HCT116 (cell line): ENCODE results near the gene FMOD. TPM values are rescaled to one million over a fixed set of nuclear protein-coding genes. Genes with fewer than 3 reads are reported as not detected.

Source experiments
- ATAC-seq: fragments of 200-7000 bp; cut with Tn5 transposase; 2 replicates; pipeline ENCODE4 v1.9.1; 2020; ENCODE audit warnings: mild to moderate bottlenecking, moderate library complexity
- BruUV-seq: library from RNA; stranded (reverse); fragments of 400-500 nt; replicated peaks from 2 replicates; lab custom pipeline; 2021; lab: Mats Ljungman, UMichigan
- CTCF ChIA-PET: fragments of 300-600 bp; sonication (Branson Sonifier 250); formaldehyde crosslinking; loops from one replicate; lab custom pipeline; 2021; ENCODE audit warnings: antibody characterized with exemption; lab: Charles Lee
- POLR2A ChIA-PET: fragments of 300-600, 350-600 bp; sonication (Branson Sonifier 250); formaldehyde crosslinking; loops from one replicate; lab custom pipeline; 2021; ENCODE audit warnings: antibody characterized with exemption; lab: Charles Lee
- RAD21 ChIA-PET, 2 experiments: fragments of 300-600 bp; sonication (Branson Sonifier 250); formaldehyde crosslinking; loops; one replicate each; lab custom pipeline; 2023; ENCODE audit warnings: low total read pairs in 2 of 2; ENCODE audit not compliant: uncharacterized antibody in 2 of 2, unreplicated experiment in 2 of 2, low non-redundant PET in 1 of 2; lab: Charles Lee
- DNase-seq: peaks from one replicate; pipeline ENCODE4 v3.0.0-alpha.2; 2010; ENCODE audit warnings: low read depth, low spot score
- H2AFZ ChIP-seq: fragments of 200-600 bp; shearing (Covaris generic), sonication (generic); 2 replicates; pipeline ENCODE4 v1.6.1; 2017; ENCODE audit warnings: low read depth, mixed run types, mixed read lengths, antibody characterized with exemption, low read length; ENCODE audit not compliant: poor library complexity, severe bottlenecking
- H3K27ac ChIP-seq: 2 replicates; pipeline ENCODE4 v1.5.1; 2012; ENCODE audit warnings: low read depth, low read length
- H3K27me3 ChIP-seq: fragments of 200-600 bp; sonication (generic); 2 replicates; pipeline ENCODE4 v1.6.1; 2016; ENCODE audit warnings: mixed run types, low read length, mixed read lengths; ENCODE audit not compliant: insufficient read depth
- H3K36me3 ChIP-seq, 2 experiments: fragments of 200-500 bp in 1 of 2; fragments of 200-600 bp in 1 of 2; sonication (Bioruptor generic) in 1 of 2; sonication (generic) in 1 of 2; 2 replicates each; pipeline versions ENCODE4 v1.5.1 to v1.6.1; 2014 to 2016; ENCODE audit warnings: low read length in 2 of 2, inconsistent platforms in 1 of 2, mixed read lengths in 1 of 2, mixed run types in 1 of 2; ENCODE audit not compliant: insufficient read depth in 2 of 2, control insufficient read depth in 1 of 2
- H3K4me1 ChIP-seq, 2 experiments: fragments of 200-600 bp in 1 of 2; sonication (generic) in 1 of 2; 2 replicates each; pipeline versions ENCODE4 v1.5.1 to v1.6.1; 2012 to 2017; ENCODE audit warnings: low read length in 2 of 2, inconsistent platforms in 1 of 2, mild to moderate bottlenecking in 1 of 2, mixed read lengths in 1 of 2, mixed run types in 1 of 2, moderate library complexity in 1 of 2; ENCODE audit not compliant: insufficient read depth in 2 of 2, control insufficient read depth in 1 of 2
- H3K4me2 ChIP-seq: fragments of 200-600 bp; sonication (generic); 2 replicates; pipeline ENCODE4 v1.6.1; 2017; ENCODE audit warnings: mixed run types, low read length, mixed read lengths
- H3K4me3 ChIP-seq, 2 experiments: fragments of 200-600 bp in 1 of 2; sonication (generic) in 1 of 2; replicated peaks in 1 of 2; 2 replicates each; pipeline ENCODE4 v1.5.1; 2011 to 2016; ENCODE audit warnings: low read length in 2 of 2, control low read depth in 1 of 2, low read depth in 1 of 2, mild to moderate bottlenecking in 1 of 2, mixed read lengths in 1 of 2, mixed run types in 1 of 2
- H3K79me2 ChIP-seq: fragments of 200-600 bp; sonication (generic); 2 replicates; pipeline ENCODE4 v1.6.1; 2017; ENCODE audit warnings: mild to moderate bottlenecking, mixed run types, low read length, moderate library complexity, mixed read lengths; ENCODE audit not compliant: insufficient read depth
- H3K9ac ChIP-seq: fragments of 200-600 bp; sonication (generic); 2 replicates; pipeline ENCODE4 v1.6.1; 2016; ENCODE audit warnings: low read length, mixed read lengths
- H3K9me2 ChIP-seq: fragments of 200-600 bp; sonication (generic), shearing (Covaris generic); 2 replicates; pipeline ENCODE4 v1.6.1; 2017; ENCODE audit warnings: mixed run types, mild to moderate bottlenecking, moderate library complexity; ENCODE audit not compliant: insufficient read depth
- H3K9me3 ChIP-seq, 2 experiments: fragments of 200-500 bp in 1 of 2; fragments of 200-600 bp in 1 of 2; sonication (Bioruptor generic) in 1 of 2; sonication (generic) in 1 of 2; 2 replicates each; pipeline ENCODE4 v1.6.1; 2014 to 2017; ENCODE audit warnings: low read length in 2 of 2, mixed read lengths in 2 of 2, inconsistent platforms in 1 of 2, low read depth in 1 of 2, mild to moderate bottlenecking in 1 of 2, mixed run types in 1 of 2, moderate library complexity in 1 of 2; ENCODE audit not compliant: control insufficient read depth in 1 of 2, insufficient read depth in 1 of 2
- H4K20me1 ChIP-seq: fragments of 200-600 bp; sonication (generic), shearing (Covaris generic); 2 replicates; pipeline ENCODE4 v1.6.1; 2017; ENCODE audit warnings: mixed run types, mild to moderate bottlenecking, moderate library complexity; ENCODE audit not compliant: insufficient read depth
- CBX3 ChIP-seq: IDR thresholded peaks from 2 replicates; pipeline ENCODE4 v1.6.1; 2012; ENCODE audit warnings: low read depth
- CTCF ChIP-seq, 3 experiments: fragments of 200-600 bp in 1 of 3; sonication (generic) in 1 of 3; IDR thresholded peaks in 2 of 3; conservative IDR thresholded peaks in 1 of 3; 2 replicates each; pipeline ENCODE4 v1.5.1; 2012 to 2017; ENCODE audit warnings: low read depth in 2 of 3, low read length in 2 of 3, antibody characterized with exemption in 1 of 3, borderline replicate concordance in 1 of 3, control low read depth in 1 of 3, mild to moderate bottlenecking in 1 of 3, mixed read lengths in 1 of 3, mixed run types in 1 of 3, moderate library complexity in 1 of 3; ENCODE audit not compliant: insufficient read depth in 1 of 3
- EGR1 ChIP-seq: IDR thresholded peaks from 2 replicates; pipeline ENCODE4 v1.6.1; 2012; ENCODE audit warnings: low read depth
- ELF1 ChIP-seq: IDR thresholded peaks from 2 replicates; pipeline ENCODE4 v1.6.1; 2012; ENCODE audit warnings: low read depth, borderline replicate concordance
- EZH2 ChIP-seq: fragments of 200-600 bp; sonication (generic); IDR thresholded peaks from 2 replicates; pipeline ENCODE4 v1.6.1; 2017; ENCODE audit warnings: antibody characterized with exemption, mixed run types
- EZH2phosphoT487 ChIP-seq: fragments of 200-600 bp; IDR thresholded peaks from 2 replicates; pipeline ENCODE4 v1.6.1; 2018; ENCODE audit warnings: antibody characterized with exemption, borderline replicate concordance
- JUND ChIP-seq: IDR thresholded peaks from 2 replicates; pipeline ENCODE4 v1.6.1; 2012
- MAX ChIP-seq: IDR thresholded peaks from 2 replicates; pipeline ENCODE4 v1.6.1; 2012
- POLR2A ChIP-seq: IDR thresholded peaks from 2 replicates; pipeline ENCODE4 v1.7.0; 2011; ENCODE audit warnings: borderline replicate concordance; ENCODE audit not compliant: insufficient read depth, insufficient read length; ENCODE audit errors: extremely low read depth
- POLR2AphosphoS5 ChIP-seq: IDR thresholded peaks from 2 replicates; pipeline ENCODE4 v1.6.1; 2011; ENCODE audit warnings: mild to moderate bottlenecking, low read depth, low read length, moderate library complexity
- RAD21 ChIP-seq: IDR thresholded peaks from 2 replicates; pipeline ENCODE4 v1.6.1; 2012; ENCODE audit warnings: low read depth, mild to moderate bottlenecking
- REST ChIP-seq: IDR thresholded peaks from 2 replicates; pipeline ENCODE4 v1.6.1; 2012; ENCODE audit warnings: low read depth
- SIN3A ChIP-seq: IDR thresholded peaks from 2 replicates; pipeline ENCODE4 v1.6.1; 2012; ENCODE audit warnings: low read depth
- SP1 ChIP-seq: IDR thresholded peaks from 2 replicates; pipeline ENCODE4 v1.6.1; 2012; ENCODE audit warnings: low read depth
- SRF ChIP-seq: IDR thresholded peaks from 2 replicates; pipeline ENCODE4 v1.6.1; 2012; ENCODE audit warnings: low read depth
- TCF7L2 ChIP-seq: IDR thresholded peaks from 2 replicates; pipeline ENCODE4 v1.7.0; 2011; ENCODE audit warnings: borderline replicate concordance, inconsistent platforms; ENCODE audit not compliant: insufficient read depth, insufficient read length; ENCODE audit errors: extremely low read depth
- ZBTB33 ChIP-seq: IDR thresholded peaks from 2 replicates; pipeline ENCODE4 v1.6.1; 2011; ENCODE audit warnings: mild to moderate bottlenecking, low read length, moderate library complexity; ENCODE audit not compliant: insufficient replicate concordance; ENCODE audit errors: extremely low read depth
- ZFX ChIP-seq: fragments of 450-650 bp; IDR thresholded peaks from 2 replicates; pipeline ENCODE4 v1.6.1; 2017
- intact Hi-C: fragments of 100-400 bp; cut with micrococcal nuclease; formaldehyde crosslinking; loops from 2 replicates; pipeline ENCODE4 v1.10.0; 2022
- total RNA-seq: library from RNA; stranded (reverse); gene quantifications from one replicate; pipeline ENCODE4 v1.2.1, GENCODE V29; 2021; ENCODE audit not compliant: unreplicated experiment

FMOD gene
- total RNA-seq, 1 experiment from 2014 or later, result not detected

- Histone ChIP-seq H3K79me2 (peaks cover 25% of the 10 kb centered on the region; the same call in 1 of the 2 replicates), H3K36me3 (peaks cover 0 to 9% of the 10 kb centered on the region in 2 experiments; a peak in 2 of 4 replicates), H3K27ac (peak overlapping the region; percentile 89), H3K9me2 (no peaks in the 10 kb centered on the region), H3K4me1 (peaks cover 12 to 29% of the 10 kb centered on the region in 2 experiments; a peak in 3 of 4 replicates), H3K9ac (peak overlapping the region; percentile 91), H2AFZ (no peak overlapping the region), H3K27me3 (no peaks in the 10 kb centered on the region), H4K20me1 (no peaks in the 10 kb centered on the region), H3K4me2 (peak overlapping the region; percentile 75), H3K9me3 (no peaks in the 10 kb centered on the region), H3K4me3 (peak overlapping the region; percentile 89 to 97)
- TSS peak; percentile 57 for BruUV-seq
- intact Hi-C loops, result no loop called here
- RAD21 ChIA-PET, result interaction anchor here in 1 of 2 experiments (0.5 to 0.7 kb wide), 2 partner anchors 26 to 1298 kb away, joined by 3 to 4 read pairs; no protein-coding TSS in a partner anchor
- CTCF ChIA-PET, result interaction anchor here (1.2 to 2.6 kb wide), 3 partner anchors 33 to 198 kb away, joined by 3 to 10 read pairs (median 8); no protein-coding TSS in a partner anchor
- POLR2A ChIA-PET, result interaction anchor here (0.7 to 2.4 kb wide), 9 partner anchors 10 to 182 kb away, joined by 3 to 11 read pairs (median 3); no protein-coding TSS in a partner anchor
- DNase-seq (peak; percentile 51), ATAC-seq (peak; percentile 46)
- TF ChIP-seq EZH2, result no peak
- TF ChIP-seq EZH2phosphoT487, result no peak
- TF ChIP-seq CBX3, result no peak
- TF ChIP-seq SIN3A, result no peak
- TF ChIP-seq JUND, result no peak
- no peak for TF ChIP-seq SRF
- 0 out of 2 replicates have a peak, but pooled peaks have one; percentile 43 for TF ChIP-seq SP1
- no peak for TF ChIP-seq POLR2A
- TF ChIP-seq ELF1, result no peak
- TF ChIP-seq ZFX, result no peak
- peak; percentile 51; the same call in 1 of the 2 replicates for TF ChIP-seq MAX
- no peak for TF ChIP-seq RAD21
- 0 out of 6 replicates have a peak, but pooled peaks of 1 of the 3 experiments have one; percentile 2 for TF ChIP-seq CTCF (IDR thresholded peaks at IDR 0.05 in 2 of 3, conservative IDR thresholded peaks at IDR 0.05 in 1 of 3; ENCODE audit: borderline replicate concordance in 1 of 3, insufficient read depth in 1 of 3, low read depth in 2 of 3, low read length in 2 of 3)
- no peak for TF ChIP-seq TCF7L2
- TF ChIP-seq REST, result no peak
- no peak for TF ChIP-seq EGR1
- TF ChIP-seq ZBTB33, result no peak
- TF ChIP-seq POLR2AphosphoS5, result peak; percentile 73
Measured at GRCh38 chr1:203306089-203306964, 44.6 kb downstream of the FMOD start.
